ENCODE results near the gene CFAP46.

The CFAP46 gene

DNA sequence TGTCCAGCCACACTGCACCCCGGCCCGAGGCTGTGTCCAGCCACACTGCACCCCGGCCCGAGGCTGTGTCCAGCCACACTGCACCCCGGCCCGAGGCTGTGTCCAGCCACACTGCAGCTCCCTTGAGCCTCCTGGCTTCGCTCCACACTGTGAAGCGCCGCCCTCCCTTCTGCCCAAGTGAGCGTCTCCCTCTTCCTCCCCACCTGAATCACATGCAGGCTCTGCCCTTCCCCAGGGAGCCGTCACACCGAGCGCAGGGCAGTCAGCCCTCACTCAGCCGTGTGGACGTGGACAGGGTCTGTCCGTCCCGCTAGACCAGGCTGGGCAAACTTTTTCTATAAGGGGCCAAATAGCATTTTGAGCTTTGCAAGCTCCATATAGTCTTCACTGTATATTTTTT lies 27.6 kb downstream of the CFAP46 start:
- no peaks in the 10 kb centered on the region for H3K9me3 ChIP-seq (ENCODE audit: control insufficient read depth in 5 of 5, low read length in 5 of 5)
- H3K4me1 ChIP-seq (ENCODE audit: control insufficient read depth in 5 of 5, insufficient read depth in 5 of 5, low read length in 5 of 5): no peaks in the 10 kb centered on the region
- no peak overlapping the region for H3K9ac ChIP-seq (ENCODE audit: low read length in 5 of 5)
- H3K36me3 ChIP-seq (ENCODE audit: control insufficient read depth in 5 of 5, insufficient read depth in 5 of 5, low read length in 5 of 5): no peaks in the 10 kb centered on the region
- H3K27ac ChIP-seq (ENCODE audit: low read depth, low read length): no peak overlapping the region
- peaks cover 17 to 35% (median 28%) of the 10 kb centered on the region in 5 donors for H3K27me3 ChIP-seq (ENCODE audit: control insufficient read depth in 5 of 5, insufficient read depth in 4 of 5, low read length in 5 of 5)
- H3K4me3 ChIP-seq (ENCODE audit: low read depth in 1 of 5, low read length in 5 of 5): no peak overlapping the region

GRCh38 chr10:132913559-132914115 lies 28.7 kb downstream of the CFAP46 start:
- H3K9me3 ChIP-seq (ENCODE audit: control insufficient read depth in 5 of 5, low read length in 5 of 5): no peaks in the 10 kb centered on the region
- peaks cover 15 to 33% (median 27%) of the 10 kb centered on the region in 5 donors for H3K27me3 ChIP-seq (ENCODE audit: control insufficient read depth in 5 of 5, insufficient read depth in 4 of 5, low read length in 5 of 5)
- no peaks in the 10 kb centered on the region for H3K36me3 ChIP-seq (ENCODE audit: control insufficient read depth in 5 of 5, insufficient read depth in 5 of 5, low read length in 5 of 5)
- no peak overlapping the region for H3K4me3 ChIP-seq (ENCODE audit: low read depth in 1 of 5, low read length in 5 of 5)
- no peak overlapping the region for H3K27ac ChIP-seq (ENCODE audit: low read depth, low read length)
- H3K9ac ChIP-seq (ENCODE audit: low read length in 5 of 5): no peak overlapping the region
- H3K4me1 ChIP-seq (ENCODE audit: control insufficient read depth in 5 of 5, insufficient read depth in 5 of 5, low read length in 5 of 5): no peaks in the 10 kb centered on the region

DNA sequence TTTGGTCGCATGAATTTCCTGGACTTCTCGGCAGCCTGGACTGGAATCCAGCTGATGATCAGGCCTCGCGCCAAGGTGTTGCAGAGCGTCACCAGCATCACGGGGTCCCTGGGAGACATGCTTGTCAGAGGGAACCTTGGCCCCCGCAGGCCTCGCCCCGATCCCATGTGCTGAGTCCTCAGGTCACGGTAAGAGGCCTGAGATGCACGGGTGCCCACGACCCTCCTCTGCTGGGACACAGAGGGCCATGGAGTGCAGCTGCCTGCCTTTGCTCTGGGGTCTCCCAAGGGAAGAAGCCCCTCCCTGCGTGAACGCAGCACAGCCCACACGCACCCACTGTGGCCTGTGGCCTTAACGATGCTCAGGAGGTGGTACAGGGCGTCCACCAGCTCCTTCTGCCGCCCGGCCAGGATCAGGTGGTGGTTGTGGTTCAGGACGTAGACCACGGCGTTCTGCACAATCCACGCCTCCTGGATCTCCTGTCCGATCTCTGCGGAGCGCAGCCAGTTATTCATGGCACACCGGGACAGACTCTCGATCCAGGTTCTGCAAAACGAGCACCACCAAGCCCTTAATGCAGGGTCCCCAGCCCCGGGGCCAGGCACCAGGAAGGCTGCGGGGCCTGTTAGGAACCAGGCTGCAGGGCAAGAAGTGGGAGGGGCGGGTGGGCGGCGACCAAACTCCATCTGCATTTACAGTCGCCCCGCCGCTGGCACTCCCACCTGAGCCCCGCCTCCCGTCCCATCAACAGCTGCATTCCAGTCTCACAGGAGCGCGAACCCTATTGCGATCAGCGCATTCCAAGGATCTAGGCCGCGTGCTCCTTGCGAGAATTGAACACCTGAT lies 29.4 kb downstream of the CFAP46 start:
- no peak overlapping the region for H3K27ac ChIP-seq (ENCODE audit: low read depth, low read length)

DNA sequence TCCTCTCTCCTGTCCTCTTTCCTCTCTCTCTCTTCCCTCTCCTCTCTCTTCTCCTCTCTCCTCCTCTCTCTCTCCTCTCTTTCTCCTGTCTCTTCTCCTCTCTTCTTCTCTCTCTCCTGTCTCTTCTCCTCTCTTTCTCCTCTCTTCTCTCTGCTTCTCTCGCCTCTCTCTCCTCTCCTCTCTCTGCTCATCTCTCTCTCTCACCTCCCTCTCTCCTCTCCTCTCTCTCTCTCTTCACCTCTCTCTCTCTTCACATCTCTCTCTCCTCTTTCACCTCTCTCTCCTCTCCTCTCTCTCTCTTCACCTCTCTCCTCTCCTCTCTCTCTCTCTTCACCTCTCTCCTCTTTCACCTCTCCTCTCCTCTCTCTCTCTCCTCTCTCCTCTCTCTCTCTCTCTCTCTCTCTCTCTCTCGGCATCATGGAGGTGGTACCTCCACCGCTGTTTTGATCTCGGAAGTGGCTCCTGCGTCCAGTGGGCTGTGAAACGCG lies 30.1 kb downstream of the CFAP46 start:
- H3K4me3 ChIP-seq (ENCODE audit: low read depth in 1 of 5, low read length in 5 of 5): no peak overlapping the region
- H3K4me1 ChIP-seq (ENCODE audit: control insufficient read depth in 5 of 5, insufficient read depth in 5 of 5, low read length in 5 of 5): no peaks in the 10 kb centered on the region
- H3K27me3 ChIP-seq (ENCODE audit: control insufficient read depth in 5 of 5, insufficient read depth in 4 of 5, low read length in 5 of 5): peaks cover 15 to 33% (median 27%) of the 10 kb centered on the region in 5 donors
- H3K36me3 ChIP-seq (ENCODE audit: control insufficient read depth in 5 of 5, insufficient read depth in 5 of 5, low read length in 5 of 5): no peaks in the 10 kb centered on the region
- no peak overlapping the region for H3K27ac ChIP-seq (ENCODE audit: low read depth, low read length)
- H3K9me3 ChIP-seq (ENCODE audit: control insufficient read depth in 5 of 5, low read length in 5 of 5): no peaks in the 10 kb centered on the region
- H3K9ac ChIP-seq (ENCODE audit: low read length in 5 of 5): no peak overlapping the region

More for the DNA sequence above, 29.4 kb downstream of the CFAP46 start:
- H3K27me3 ChIP-seq (ENCODE audit: control insufficient read depth in 5 of 5, insufficient read depth in 4 of 5, low read length in 5 of 5): peaks cover 15 to 33% (median 27%) of the 10 kb centered on the region in 5 donors
- H3K4me3 ChIP-seq (ENCODE audit: low read depth in 1 of 5, low read length in 5 of 5): no peak overlapping the region
- H3K4me1 ChIP-seq (ENCODE audit: control insufficient read depth in 5 of 5, insufficient read depth in 5 of 5, low read length in 5 of 5): no peaks in the 10 kb centered on the region
- H3K36me3 ChIP-seq (ENCODE audit: control insufficient read depth in 5 of 5, insufficient read depth in 5 of 5, low read length in 5 of 5): no peaks in the 10 kb centered on the region
- H3K9ac ChIP-seq (ENCODE audit: low read length in 5 of 5): no peak overlapping the region
- no peaks in the 10 kb centered on the region for H3K9me3 ChIP-seq (ENCODE audit: control insufficient read depth in 5 of 5, low read length in 5 of 5)

DNA sequence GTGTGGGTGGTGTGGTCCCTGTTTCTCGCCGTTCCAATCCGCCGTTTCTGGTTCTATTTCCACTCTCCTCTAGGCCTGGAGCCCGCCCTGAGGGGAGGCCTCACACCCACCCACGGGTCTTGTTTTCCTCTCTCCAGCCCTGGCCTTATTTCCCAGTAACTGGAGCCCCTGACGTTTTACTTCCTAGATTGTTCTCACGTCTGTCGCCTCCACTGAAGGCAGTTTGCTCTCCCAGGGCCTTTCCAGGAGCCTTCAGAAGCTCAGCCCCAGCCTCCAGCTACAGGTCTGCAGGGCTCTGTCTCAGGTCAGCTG lies 30.6 kb downstream of the CFAP46 start:
- peaks cover 15 to 29% (median 27%) of the 10 kb centered on the region in 5 donors for H3K27me3 ChIP-seq (ENCODE audit: control insufficient read depth in 5 of 5, insufficient read depth in 4 of 5, low read length in 5 of 5)

GRCh38 chr10:132910901-132911785 lies 31.2 kb downstream of the CFAP46 start:
- no peaks in the 10 kb centered on the region for H3K36me3 ChIP-seq (ENCODE audit: control insufficient read depth in 5 of 5, insufficient read depth in 5 of 5, low read length in 5 of 5)
- no peaks in the 10 kb centered on the region for H3K4me1 ChIP-seq (ENCODE audit: control insufficient read depth in 5 of 5, insufficient read depth in 5 of 5, low read length in 5 of 5)
- no peak overlapping the region for H3K27ac ChIP-seq (ENCODE audit: low read depth, low read length)
- peaks cover 0 to 4% (median 2%) of the 10 kb centered on the region in 5 donors for H3K9me3 ChIP-seq (ENCODE audit: control insufficient read depth in 5 of 5, low read length in 5 of 5)
- no peak overlapping the region for H3K4me3 ChIP-seq (ENCODE audit: low read depth in 1 of 5, low read length in 5 of 5)
- H3K27me3 ChIP-seq (ENCODE audit: control insufficient read depth in 5 of 5, insufficient read depth in 4 of 5, low read length in 5 of 5): peaks cover 15 to 25% (median 22%) of the 10 kb centered on the region in 5 donors
- H3K9ac ChIP-seq (ENCODE audit: low read length in 5 of 5): no peak overlapping the region

More for the DNA sequence above, 30.6 kb downstream of the CFAP46 start:
- Histone ChIP-seq H3K27ac (ENCODE audit: low read depth, low read length) (no peak overlapping the region), H3K4me3 (ENCODE audit: low read depth in 1 of 5, low read length in 5 of 5) (no peak overlapping the region), H3K36me3 (ENCODE audit: control insufficient read depth in 5 of 5, insufficient read depth in 5 of 5, low read length in 5 of 5) (no peaks in the 10 kb centered on the region), H3K9me3 (ENCODE audit: control insufficient read depth in 5 of 5, low read length in 5 of 5) (peaks cover 0 to 2% (median 0%) of the 10 kb centered on the region in 5 donors), H3K4me1 (ENCODE audit: control insufficient read depth in 5 of 5, insufficient read depth in 5 of 5, low read length in 5 of 5) (no peaks in the 10 kb centered on the region), H3K9ac (ENCODE audit: low read length in 5 of 5) (no peak overlapping the region)

DNA sequence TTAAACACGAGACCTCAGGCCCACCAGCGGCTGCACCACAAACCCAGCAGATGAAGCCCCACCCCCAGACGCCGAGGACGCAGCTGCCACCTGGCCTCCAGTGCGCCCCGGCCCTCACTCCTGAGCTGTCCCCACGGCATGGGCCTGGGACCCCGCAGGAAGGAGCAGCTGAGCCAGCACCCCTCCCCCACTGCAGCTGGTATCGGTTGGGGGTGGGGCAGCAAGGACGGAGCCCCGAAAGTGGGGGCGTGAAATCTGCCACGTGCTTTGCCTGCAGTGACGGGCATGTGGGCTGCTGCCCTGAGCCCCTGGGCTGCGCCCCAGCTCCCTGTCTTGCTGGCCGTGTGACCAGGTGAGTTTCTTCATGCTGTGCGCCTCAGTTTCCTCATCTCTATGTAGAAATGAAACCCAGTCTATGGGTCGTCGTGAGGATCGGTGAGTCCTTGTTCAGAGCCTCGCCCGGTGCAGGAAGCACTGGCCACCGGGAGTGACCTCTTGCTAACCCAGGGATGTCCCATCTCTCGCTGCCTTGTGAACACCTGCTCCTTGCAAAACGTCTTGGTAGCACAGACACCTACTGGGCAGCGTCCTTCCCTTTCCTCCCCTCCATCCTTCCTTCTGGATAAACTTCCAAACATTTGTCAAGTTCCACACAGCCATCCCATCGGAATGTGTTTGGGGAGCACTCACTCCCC lies 32.0 kb downstream of the CFAP46 start:
- no peaks in the 10 kb centered on the region for H3K4me1 ChIP-seq (ENCODE audit: control insufficient read depth in 5 of 5, insufficient read depth in 5 of 5, low read length in 5 of 5)
- H3K27me3 ChIP-seq (ENCODE audit: control insufficient read depth in 5 of 5, insufficient read depth in 4 of 5, low read length in 5 of 5): peaks cover 15 to 25% (median 21%) of the 10 kb centered on the region in 5 donors
- peaks cover 0 to 12% (median 9%) of the 10 kb centered on the region in 5 donors for H3K9me3 ChIP-seq (ENCODE audit: control insufficient read depth in 5 of 5, low read length in 5 of 5)
- H3K4me3 ChIP-seq (ENCODE audit: low read depth in 1 of 5, low read length in 5 of 5): no peak overlapping the region
- H3K27ac ChIP-seq (ENCODE audit: low read depth, low read length): no peak overlapping the region
- no peaks in the 10 kb centered on the region for H3K36me3 ChIP-seq (ENCODE audit: control insufficient read depth in 5 of 5, insufficient read depth in 5 of 5, low read length in 5 of 5)
- no peak overlapping the region for H3K9ac ChIP-seq (ENCODE audit: low read length in 5 of 5)

DNA sequence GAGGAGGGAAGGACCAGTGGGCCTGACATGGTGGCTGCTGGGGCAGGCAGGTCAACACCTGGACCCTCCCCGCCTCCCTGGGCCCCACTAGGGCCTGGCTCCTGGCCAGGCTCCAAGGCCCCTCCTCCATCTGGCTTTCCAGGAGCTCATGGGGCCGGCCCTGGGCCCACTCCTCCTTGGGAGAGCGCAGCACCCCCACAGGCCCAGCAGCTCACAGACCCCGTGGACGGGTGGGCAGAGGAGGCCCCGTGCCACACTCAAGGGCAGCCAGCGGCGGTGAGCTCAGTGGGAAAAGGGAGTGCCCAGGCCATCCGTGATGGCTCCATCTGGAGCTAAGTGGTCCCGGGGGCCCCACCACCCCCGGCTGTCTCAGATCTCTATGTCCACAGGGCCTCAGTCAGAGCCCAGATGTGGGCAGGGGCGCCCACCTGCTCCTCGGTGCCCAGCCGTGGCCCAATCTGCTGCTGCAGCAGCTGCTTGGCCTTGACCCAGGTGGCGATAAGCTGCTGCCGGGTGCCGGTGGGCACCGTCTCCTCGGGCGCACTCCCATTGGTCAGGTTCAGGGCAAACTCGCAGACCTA lies 32.8 kb downstream of the CFAP46 start:
- Histone ChIP-seq H3K9ac (ENCODE audit: low read length in 5 of 5) (no peak overlapping the region), H3K27me3 (ENCODE audit: control insufficient read depth in 5 of 5, insufficient read depth in 4 of 5, low read length in 5 of 5) (peaks cover 15 to 25% (median 19%) of the 10 kb centered on the region in 5 donors), H3K9me3 (ENCODE audit: control insufficient read depth in 5 of 5, low read length in 5 of 5) (peaks cover 2 to 20% (median 16%) of the 10 kb centered on the region in 5 donors), H3K4me3 (ENCODE audit: low read depth in 1 of 5, low read length in 5 of 5) (no peak overlapping the region), H3K4me1 (ENCODE audit: control insufficient read depth in 5 of 5, insufficient read depth in 5 of 5, low read length in 5 of 5) (no peaks in the 10 kb centered on the region), H3K36me3 (ENCODE audit: control insufficient read depth in 5 of 5, insufficient read depth in 5 of 5, low read length in 5 of 5) (no peaks in the 10 kb centered on the region), H3K27ac (ENCODE audit: low read depth, low read length) (no peak overlapping the region)

GRCh38 chr10:132908621-132909295 lies 33.6 kb downstream of the CFAP46 start:
- H3K36me3 ChIP-seq (ENCODE audit: control insufficient read depth in 5 of 5, insufficient read depth in 5 of 5, low read length in 5 of 5): no peaks in the 10 kb centered on the region
- H3K9me3 ChIP-seq (ENCODE audit: control insufficient read depth in 5 of 5, low read length in 5 of 5): peaks cover 2 to 24% (median 16%) of the 10 kb centered on the region in 5 donors
- no peak overlapping the region for H3K4me3 ChIP-seq (ENCODE audit: low read depth in 1 of 5, low read length in 5 of 5)
- no peak overlapping the region for H3K27ac ChIP-seq (ENCODE audit: low read depth, low read length)
- no peaks in the 10 kb centered on the region for H3K4me1 ChIP-seq (ENCODE audit: control insufficient read depth in 5 of 5, insufficient read depth in 5 of 5, low read length in 5 of 5)
- peaks cover 15 to 25% (median 19%) of the 10 kb centered on the region in 5 donors for H3K27me3 ChIP-seq (ENCODE audit: control insufficient read depth in 5 of 5, insufficient read depth in 4 of 5, low read length in 5 of 5)
- no peak overlapping the region for H3K9ac ChIP-seq (ENCODE audit: low read length in 5 of 5)

All from subcutaneous abdominal adipose tissue (tissue), 5 donors.